Activated CD4-positive, alpha-beta T cell treated with anti-CD3 and anti-CD28 coated beads, Interleukin-2, amount 10 ng/mL, durations not matched to agents 7 days and 5 days (primary cell): Measurements from ENCODE around the gene CETP. TPM values are rescaled to one million over a fixed set of nuclear protein-coding genes. Genes with fewer than 3 reads are reported as not detected.
"Not testable (repeated sequence)": the region's sequence is repeated elsewhere in the genome, so short reads cannot be mapped to it uniquely, and the experiment has no call there.

ENCODE experiments used
- CTCF ChIA-PET: fragments of 350-600 bp; sonication (Branson Sonifier 250); formaldehyde crosslinking; loops from one replicate; lab custom pipeline; 2021; ENCODE audit warnings: antibody characterized with exemption; lab: Charles Lee
- POLR2A ChIA-PET: fragments of 350-600 bp; sonication (Branson Sonifier 250); formaldehyde crosslinking; loops from one replicate; lab custom pipeline; 2021; ENCODE audit warnings: antibody characterized with exemption; lab: Charles Lee
- DNase-seq: peaks from one replicate; pipeline ENCODE4 v3.0.0-alpha.2; 2020
- H3K27ac Mint-ChIP-seq: one replicate; pipeline ENCODE4 v1.8.0; 2021; ENCODE audit warnings: mild to moderate bottlenecking, moderate library complexity, mixed read lengths
- H3K27me3 Mint-ChIP-seq: one replicate; pipeline ENCODE4 v1.8.0; 2021; ENCODE audit warnings: mixed read lengths
- H3K36me3 Mint-ChIP-seq: one replicate; pipeline ENCODE4 v1.8.0; 2021; ENCODE audit warnings: low read depth, mixed read lengths
- H3K4me1 Mint-ChIP-seq: one replicate; pipeline ENCODE4 v1.8.0; 2021; ENCODE audit warnings: mixed read lengths
- H3K4me3 Mint-ChIP-seq: one replicate; pipeline ENCODE4 v1.8.0; 2021; ENCODE audit warnings: mild to moderate bottlenecking, moderate library complexity, mixed read lengths
- H3K9me3 Mint-ChIP-seq: one replicate; pipeline ENCODE4 v1.8.0; 2021; ENCODE audit warnings: mixed read lengths
- total RNA-seq, 2 experiments: library from RNA; stranded (reverse); gene quantifications; one replicate each; pipeline ENCODE4 v1.2.3, GENCODE V29; 2021

CETP gene
- total RNA-seq, 2 experiments from 2014 or later, result not detected

DNA sequence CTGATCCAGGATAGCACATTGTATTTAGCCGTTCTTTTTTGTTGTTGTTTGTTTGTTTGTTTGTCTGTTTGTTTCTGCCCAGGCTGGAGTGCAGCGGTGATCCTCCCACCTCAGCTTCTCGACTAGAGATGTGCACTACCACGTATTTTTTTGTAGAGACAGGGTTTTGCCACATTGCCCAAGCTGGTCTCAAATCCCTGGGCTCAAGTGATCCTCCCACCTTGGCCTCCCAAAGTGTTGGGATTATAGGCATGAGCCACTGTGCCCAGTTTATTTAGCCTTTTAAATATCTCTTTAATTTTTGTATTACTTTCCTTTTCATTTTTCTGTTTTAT lies 18.4 kb downstream of the CETP start:
- DNase-seq, result no peak
- no peaks in the 10 kb centered on the region for H3K9me3 Mint-ChIP-seq
- H3K27me3 Mint-ChIP-seq, result no peaks in the 10 kb centered on the region
- no peak overlapping the region for H3K4me3 Mint-ChIP-seq
- ChIA-PET CTCF (interaction anchor here (0.7 kb wide), 1 partner anchor 49 kb away, joined by 3 read pairs; no protein-coding TSS in a partner anchor), POLR2A (no interaction called here)
- peaks cover 61% of the 10 kb centered on the region for H3K4me1 Mint-ChIP-seq
- peaks cover 32% of the 10 kb centered on the region for H3K36me3 Mint-ChIP-seq
- peak overlapping the region; percentile 43 for H3K27ac Mint-ChIP-seq

DNA sequence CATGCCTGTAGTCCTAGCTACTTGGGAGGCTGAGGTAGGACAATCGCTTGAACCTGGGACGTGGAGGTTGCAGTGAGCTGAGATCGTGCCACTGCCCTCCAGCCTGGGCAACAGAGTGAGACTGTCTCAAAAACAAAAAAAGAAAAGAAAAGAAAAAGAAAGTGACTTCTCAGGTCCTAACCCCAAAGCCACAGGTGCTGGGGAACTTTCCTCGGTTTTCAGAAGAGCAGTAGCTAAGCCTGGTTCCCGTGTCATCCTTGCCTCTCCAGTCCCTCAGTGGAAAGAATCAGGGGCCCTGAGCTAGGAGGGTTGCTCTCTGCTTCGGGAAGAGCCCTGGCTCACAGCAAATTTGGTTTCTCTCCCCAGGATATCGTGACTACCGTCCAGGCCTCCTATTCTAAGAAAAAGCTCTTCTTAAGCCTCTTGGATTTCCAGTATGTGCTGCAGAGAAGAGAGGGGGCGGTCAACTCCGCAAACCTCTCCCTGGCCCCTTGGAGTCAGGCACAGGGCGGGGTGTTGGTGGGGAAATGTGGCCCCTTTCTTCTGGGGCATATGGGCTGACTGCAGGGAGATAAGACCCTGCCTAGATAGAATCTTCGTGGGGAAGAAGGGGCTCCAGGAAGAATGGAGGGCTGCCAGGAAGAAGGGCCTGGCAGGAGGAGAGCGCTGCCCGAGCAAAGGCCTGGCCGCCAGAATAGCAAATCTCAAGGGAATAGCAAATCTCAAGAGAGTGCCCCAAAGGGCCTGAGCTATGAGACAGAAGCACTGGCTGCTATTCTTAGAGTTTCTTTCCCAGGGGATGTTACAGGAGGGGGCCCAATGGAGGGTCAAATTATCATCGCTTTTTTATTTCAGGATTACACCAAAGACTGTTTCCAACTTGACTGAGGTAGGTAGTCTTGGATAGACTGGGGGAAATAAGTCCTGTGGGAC lies 19.3 kb downstream of the CETP start:
- POLR2A ChIA-PET, result no interaction called here
- Mint-ChIP-seq H3K4me3 (no peak overlapping the region), H3K27me3 (no peaks in the 10 kb centered on the region), H3K9me3 (no peaks in the 10 kb centered on the region), H3K36me3 (peaks cover 39% of the 10 kb centered on the region), H3K27ac (peak overlapping the region; percentile 54), H3K4me1 (peaks cover 61% of the 10 kb centered on the region)
- CTCF ChIA-PET, result interaction anchor here (0.7 to 10.1 kb wide), 3 partner anchors 8 to 49 kb away, joined by 3 to 123 read pairs (median 3); partner anchors contain the start of gene NLRC5
- no peak for DNase-seq

DNA sequence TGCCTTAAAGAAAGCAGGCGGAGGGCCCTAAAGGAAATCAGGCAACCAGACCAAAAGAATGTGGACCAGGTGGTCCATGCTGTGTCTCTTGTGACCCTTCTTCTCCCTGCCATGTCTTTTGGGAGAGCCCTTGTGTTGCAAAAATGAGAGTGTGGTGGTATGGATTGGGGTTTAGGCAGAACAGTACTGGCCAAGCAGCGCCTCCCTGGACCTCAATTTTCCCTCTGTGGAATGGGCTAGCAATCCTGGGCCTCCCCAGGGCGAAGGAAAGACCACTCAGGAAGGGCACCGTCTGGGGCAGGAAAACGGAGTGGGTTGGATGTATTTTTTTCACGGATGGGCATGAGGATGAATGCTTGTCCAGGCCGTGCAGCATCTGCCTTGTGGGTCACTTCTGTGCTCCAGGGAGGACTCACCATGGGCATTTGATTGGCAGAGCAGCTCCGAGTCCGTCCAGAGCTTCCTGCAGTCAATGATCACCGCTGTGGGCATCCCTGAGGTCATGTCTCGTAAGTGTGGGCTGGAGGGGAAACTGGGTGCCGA lies 20.1 kb downstream of the CETP start:
- ChIA-PET POLR2A (no interaction called here), CTCF (interaction anchor here (1.0 to 10.1 kb wide), 2 partner anchors 8 to 14 kb away, joined by 3 to 123 read pairs; partner anchors contain the start of gene NLRC5)
- peaks cover 43% of the 10 kb centered on the region for H3K36me3 Mint-ChIP-seq
- H3K4me1 Mint-ChIP-seq, result peaks cover 63% of the 10 kb centered on the region
- no peak for DNase-seq
- H3K27ac Mint-ChIP-seq, result peak overlapping the region; percentile 20
- H3K9me3 Mint-ChIP-seq, result no peaks in the 10 kb centered on the region
- no peak overlapping the region for H3K4me3 Mint-ChIP-seq
- no peaks in the 10 kb centered on the region for H3K27me3 Mint-ChIP-seq

DNA sequence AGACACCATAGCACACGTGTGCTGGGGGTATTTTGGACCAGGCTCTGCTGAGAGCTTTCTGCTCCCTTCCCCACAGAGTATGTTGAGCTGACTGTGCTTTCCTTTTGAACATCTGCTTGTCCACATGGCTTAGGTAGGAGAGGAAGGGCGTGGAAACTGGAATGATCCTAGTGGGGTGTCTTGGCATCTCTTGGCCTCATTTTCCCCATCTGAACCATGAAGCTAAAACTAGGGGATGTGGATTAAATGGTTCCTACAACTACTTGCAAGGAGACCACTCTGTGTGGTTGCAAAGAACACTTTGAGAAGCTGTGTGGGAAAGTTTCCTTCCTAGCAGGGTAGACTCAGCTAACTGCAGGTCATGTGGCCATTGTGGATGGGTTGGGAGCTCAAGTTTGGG lies 20.9 kb downstream of the CETP start:
- H3K4me1 Mint-ChIP-seq, result peaks cover 68% of the 10 kb centered on the region
- no peak for DNase-seq
- ChIA-PET POLR2A (no interaction called here), CTCF (interaction anchor here (0.6 to 10.1 kb wide), 3 partner anchors 14 to 28 kb away, joined by 3 to 123 read pairs (median 4); no protein-coding TSS in a partner anchor)
- no peaks in the 10 kb centered on the region for H3K27me3 Mint-ChIP-seq
- peaks cover 51% of the 10 kb centered on the region for H3K36me3 Mint-ChIP-seq
- no peak overlapping the region for H3K4me3 Mint-ChIP-seq
- H3K9me3 Mint-ChIP-seq, result no peaks in the 10 kb centered on the region
- peak overlapping the region; percentile 11 for H3K27ac Mint-ChIP-seq

DNA sequence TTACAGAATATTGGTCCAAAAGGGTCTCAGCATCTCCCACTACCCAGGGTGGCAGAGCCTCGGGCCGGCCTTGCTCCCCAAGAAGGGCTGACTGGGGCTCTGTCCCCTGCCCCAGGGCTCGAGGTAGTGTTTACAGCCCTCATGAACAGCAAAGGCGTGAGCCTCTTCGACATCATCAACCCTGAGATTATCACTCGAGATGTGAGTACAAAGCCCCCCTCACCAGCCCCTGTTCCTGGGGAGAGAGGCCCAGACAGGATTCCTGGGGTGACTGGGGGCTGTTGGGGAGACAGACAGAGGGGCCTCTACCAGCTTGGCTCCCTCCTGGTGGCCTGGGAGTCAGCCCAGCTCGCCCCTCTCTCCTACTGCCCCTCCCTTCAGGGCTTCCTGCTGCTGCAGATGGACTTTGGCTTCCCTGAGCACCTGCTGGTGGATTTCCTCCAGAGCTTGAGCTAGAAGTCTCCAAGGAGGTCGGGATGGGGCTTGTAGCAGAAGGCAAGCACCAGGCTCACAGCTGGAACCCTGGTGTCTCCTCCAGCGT lies 21.5 kb downstream of the CETP start:
- ChIA-PET CTCF (interaction anchor here (0.6 to 10.1 kb wide), 3 partner anchors 15 to 29 kb away, joined by 3 to 123 read pairs (median 4); no protein-coding TSS in a partner anchor), POLR2A (no interaction called here)
- no peak overlapping the region for H3K4me3 Mint-ChIP-seq
- H3K4me1 Mint-ChIP-seq, result peaks cover 73% of the 10 kb centered on the region
- H3K27me3 Mint-ChIP-seq, result no peaks in the 10 kb centered on the region
- no peak overlapping the region for H3K27ac Mint-ChIP-seq
- H3K9me3 Mint-ChIP-seq, result no peaks in the 10 kb centered on the region
- peaks cover 57% of the 10 kb centered on the region for H3K36me3 Mint-ChIP-seq
- DNase-seq, result no peak

DNA sequence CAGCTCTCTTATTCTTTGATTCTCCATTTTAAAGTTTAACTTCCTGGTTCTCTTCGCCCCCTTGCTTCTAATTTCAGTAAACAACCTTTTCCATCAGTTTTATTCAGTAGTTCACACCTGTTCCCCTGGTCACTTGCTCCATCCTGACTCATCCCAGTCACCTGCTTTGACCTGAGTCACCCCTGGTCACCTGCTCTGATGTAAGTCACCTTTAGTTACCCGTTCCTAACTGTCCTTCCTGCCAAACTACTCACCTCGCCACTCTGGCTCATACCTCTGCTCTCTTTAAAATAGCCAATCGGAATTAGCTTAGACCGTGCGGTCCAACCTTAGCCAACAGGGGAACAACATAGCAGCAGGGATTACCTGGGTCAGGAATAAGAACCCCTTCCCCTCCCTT lies 22.9 kb downstream of the CETP start:
- Mint-ChIP-seq H3K36me3 (peaks cover 68% of the 10 kb centered on the region), H3K9me3 (no peaks in the 10 kb centered on the region), H3K27me3 (no peaks in the 10 kb centered on the region), H3K4me3 (peak overlapping the region; percentile 100), H3K4me1 (peaks cover 75% of the 10 kb centered on the region), H3K27ac (peak overlapping the region; percentile 81)
- CTCF ChIA-PET, result interaction anchor here (0.7 to 10.1 kb wide), 5 partner anchors 8 to 256 kb away, joined by 3 to 123 read pairs (median 4); no protein-coding TSS in a partner anchor
- no peak for DNase-seq
- POLR2A ChIA-PET, result no interaction called here

DNA sequence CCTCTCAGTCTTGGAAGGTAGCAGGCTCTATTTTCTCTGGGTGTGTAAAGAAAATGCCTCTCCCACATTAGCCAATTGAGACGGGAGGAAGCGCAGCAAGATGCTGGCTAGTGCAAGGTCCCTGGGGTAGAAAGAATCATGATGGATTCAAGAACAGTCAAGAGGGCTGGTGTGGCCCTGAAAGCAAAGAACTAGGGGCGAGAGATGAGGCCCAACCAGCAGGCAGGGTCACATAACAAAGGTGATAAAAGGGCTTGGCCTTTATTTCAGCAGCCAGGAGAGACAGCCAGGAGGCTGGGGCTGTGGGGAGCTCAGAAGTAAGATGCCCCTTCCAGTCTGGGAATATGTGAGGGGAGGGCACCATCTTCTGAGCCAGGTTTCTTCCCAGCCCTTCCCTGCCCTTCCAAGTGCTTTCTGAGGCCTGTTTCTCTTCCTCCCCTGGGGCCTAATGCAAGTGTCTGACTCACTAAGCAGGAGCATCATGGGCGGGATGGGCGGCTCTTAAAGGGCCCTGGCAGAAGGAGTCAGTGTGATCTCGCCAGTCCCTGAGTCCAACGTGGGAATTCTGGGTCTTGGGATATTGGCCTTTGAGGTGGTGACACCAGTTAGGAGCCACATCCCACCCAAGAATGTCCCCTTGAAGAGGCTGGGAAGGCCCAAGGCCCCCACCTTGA lies 23.7 kb downstream of the CETP start:
- no peak for DNase-seq
- ChIA-PET POLR2A (no interaction called here), CTCF (interaction anchor here (0.7 to 10.1 kb wide), 5 partner anchors 9 to 257 kb away, joined by 3 to 123 read pairs (median 4); no protein-coding TSS in a partner anchor)
- Mint-ChIP-seq H3K4me1 (peaks cover 72% of the 10 kb centered on the region), H3K27ac (peak overlapping the region; percentile 81), H3K4me3 (peak overlapping the region; percentile 100), H3K27me3 (no peaks in the 10 kb centered on the region), H3K36me3 (peaks cover 75% of the 10 kb centered on the region), H3K9me3 (no peaks in the 10 kb centered on the region)

DNA sequence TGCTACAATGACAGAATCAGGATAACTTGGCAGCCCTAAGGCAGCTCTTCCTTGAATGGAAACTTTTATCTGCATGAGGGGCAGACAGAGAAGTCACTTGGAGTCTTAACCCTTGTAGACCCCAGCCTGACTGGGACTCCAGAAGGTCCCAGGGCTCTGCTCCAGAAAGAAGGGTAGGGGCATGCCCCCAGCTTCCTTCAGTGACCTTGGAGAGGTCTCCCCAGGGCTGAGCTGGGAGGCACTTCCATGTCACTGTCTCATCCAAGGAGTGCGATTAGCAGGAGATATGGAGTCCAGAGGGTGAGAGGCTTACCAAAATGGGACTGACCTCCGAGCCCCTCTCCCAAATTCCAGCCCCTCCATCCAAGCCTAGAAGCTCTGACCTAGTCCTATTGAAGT lies 24.2 kb downstream of the CETP start:
- no peak for DNase-seq
- Mint-ChIP-seq H3K4me1 (peaks cover 72% of the 10 kb centered on the region), H3K27ac (peak overlapping the region; percentile 81), H3K27me3 (no peaks in the 10 kb centered on the region), H3K9me3 (no peaks in the 10 kb centered on the region), H3K36me3 (peaks cover 80% of the 10 kb centered on the region), H3K4me3 (peak overlapping the region; percentile 100)
- ChIA-PET CTCF (interaction anchor here (1.1 to 10.1 kb wide), 3 partner anchors 10 to 47 kb away, joined by 3 to 123 read pairs (median 3); no protein-coding TSS in a partner anchor), POLR2A (no interaction called here)

DNA sequence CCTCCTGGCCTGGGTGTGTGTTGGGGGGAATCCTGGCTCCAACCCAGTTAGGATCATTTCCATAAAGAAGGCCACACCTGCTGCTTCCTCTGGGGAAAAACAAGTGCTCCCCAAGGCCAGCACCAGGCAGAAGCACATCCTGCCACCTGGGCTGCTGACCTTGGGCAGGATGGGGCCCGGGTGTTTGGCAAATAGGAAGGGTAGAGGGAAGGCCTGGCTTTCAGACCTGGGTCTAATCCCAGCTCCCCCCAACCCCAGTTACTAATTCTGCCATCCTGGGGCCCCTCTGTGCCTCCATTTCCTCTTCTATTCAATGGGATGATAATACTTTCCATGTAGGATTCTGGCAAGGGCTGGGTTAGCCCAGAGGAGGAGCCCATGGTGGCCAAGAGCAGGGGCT lies 24.6 kb downstream of the CETP start:
- Mint-ChIP-seq H3K27ac (peak overlapping the region; percentile 99), H3K4me1 (peaks cover 69% of the 10 kb centered on the region), H3K36me3 (peaks cover 83% of the 10 kb centered on the region), H3K9me3 (no peaks in the 10 kb centered on the region), H3K4me3 (peak overlapping the region; percentile 100), H3K27me3 (no peaks in the 10 kb centered on the region)
- CTCF ChIA-PET, result interaction anchor here (1.0 to 10.1 kb wide), 4 partner anchors 11 to 46 kb away, joined by 3 to 123 read pairs (median 3); no protein-coding TSS in a partner anchor
- POLR2A ChIA-PET, result no interaction called here
- no peak for DNase-seq

DNA sequence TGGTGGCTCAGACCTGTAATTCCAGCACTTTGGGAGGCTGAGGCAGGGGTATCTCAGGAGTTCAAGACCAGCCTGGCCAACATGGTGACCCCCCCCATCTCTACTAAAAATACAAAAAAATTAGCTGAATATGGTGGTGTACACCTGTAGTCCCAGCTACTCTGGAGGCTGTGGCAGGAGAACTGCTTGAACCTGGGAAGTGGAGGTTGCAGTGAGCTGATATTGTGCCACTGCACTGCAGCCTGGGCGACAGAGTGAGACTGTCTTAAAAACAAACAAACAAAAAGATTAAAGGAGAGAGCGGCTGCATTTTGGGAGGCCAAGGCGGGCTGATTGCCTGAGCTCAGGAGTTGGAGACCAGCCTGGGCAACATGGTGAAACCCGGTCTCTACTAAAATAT lies 25.2 kb downstream of the CETP start:
- H3K27ac Mint-ChIP-seq, result peak overlapping the region; percentile 99

DNA sequence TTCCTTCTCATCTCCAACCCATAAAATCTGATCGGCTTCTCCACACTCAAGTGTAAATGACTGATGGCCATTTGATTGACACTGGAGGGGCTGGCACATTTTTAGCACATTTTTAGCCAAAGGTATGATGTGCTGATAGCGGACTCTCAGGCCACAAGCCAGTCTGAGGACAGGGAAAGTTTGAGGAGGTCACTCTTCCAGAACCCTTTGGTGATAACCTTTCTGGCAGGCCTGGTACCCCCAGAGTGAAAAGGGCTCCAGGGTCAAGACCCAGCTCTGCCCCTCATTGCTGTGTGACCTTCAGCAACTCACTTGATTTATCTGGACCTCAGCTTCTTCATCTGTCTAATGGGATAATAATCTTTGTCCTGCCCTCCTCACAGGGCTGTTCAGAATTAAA lies 25.9 kb downstream of the CETP start:
- H3K4me1 Mint-ChIP-seq, result peaks cover 65% of the 10 kb centered on the region
- H3K9me3 Mint-ChIP-seq, result no peaks in the 10 kb centered on the region
- H3K4me3 Mint-ChIP-seq, result peak overlapping the region; percentile 100
- ChIA-PET CTCF (interaction anchor here (1.3 to 10.1 kb wide), 3 partner anchors 19 to 96 kb away, joined by 4 to 123 read pairs (median 12); no protein-coding TSS in a partner anchor), POLR2A (no interaction called here)
- H3K36me3 Mint-ChIP-seq, result peaks cover 82% of the 10 kb centered on the region
- DNase-seq, result no peak
- peak overlapping the region; percentile 99 for H3K27ac Mint-ChIP-seq
- no peaks in the 10 kb centered on the region for H3K27me3 Mint-ChIP-seq

More for the DNA sequence above, 25.2 kb downstream of the CETP start:
- CTCF ChIA-PET, result interaction anchor here (1.0 to 10.1 kb wide), 3 partner anchors 11 to 24 kb away, joined by 3 to 123 read pairs (median 3); no protein-coding TSS in a partner anchor
- POLR2A ChIA-PET, result interaction anchor here (0.7 kb wide), 1 partner anchor 50 kb away, joined by 3 read pairs; no protein-coding TSS in a partner anchor
- peaks cover 67% of the 10 kb centered on the region for H3K4me1 Mint-ChIP-seq
- H3K9me3 Mint-ChIP-seq, H3K27me3 Mint-ChIP-seq, DNase-seq: not testable (repeated sequence)
- H3K4me3 Mint-ChIP-seq, result peak overlapping the region; percentile 100
- H3K36me3 Mint-ChIP-seq, result peaks cover 84% of the 10 kb centered on the region
